ENCODE measurements around the gene RIMBP2.
"Not testable (repeated sequence)": the region's sequence is repeated elsewhere in the genome, so short reads cannot be mapped to it uniquely, and the experiment has no call there.

The RIMBP2 gene

DNA sequence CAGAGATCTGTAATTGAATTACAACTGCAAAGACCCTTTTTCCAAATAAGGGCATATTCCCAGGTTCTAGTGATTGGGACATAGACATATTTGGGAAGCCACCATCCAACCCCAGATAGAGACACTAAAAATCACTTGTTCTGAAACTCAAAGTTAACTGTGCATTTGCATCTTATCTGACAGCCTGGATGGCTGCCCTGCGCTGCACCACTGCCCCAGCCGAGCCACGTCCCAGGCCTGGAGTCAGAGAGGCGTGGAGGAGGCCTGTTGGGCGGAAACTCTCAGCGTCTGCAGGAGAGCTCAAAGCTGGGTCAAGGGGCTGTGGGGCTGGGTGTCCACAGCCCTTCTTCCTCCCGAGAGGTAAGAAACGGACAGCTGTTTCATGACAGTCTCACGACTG, 124.4 kb downstream of the RIMBP2 start:
- no peak for DNase-seq

DNA sequence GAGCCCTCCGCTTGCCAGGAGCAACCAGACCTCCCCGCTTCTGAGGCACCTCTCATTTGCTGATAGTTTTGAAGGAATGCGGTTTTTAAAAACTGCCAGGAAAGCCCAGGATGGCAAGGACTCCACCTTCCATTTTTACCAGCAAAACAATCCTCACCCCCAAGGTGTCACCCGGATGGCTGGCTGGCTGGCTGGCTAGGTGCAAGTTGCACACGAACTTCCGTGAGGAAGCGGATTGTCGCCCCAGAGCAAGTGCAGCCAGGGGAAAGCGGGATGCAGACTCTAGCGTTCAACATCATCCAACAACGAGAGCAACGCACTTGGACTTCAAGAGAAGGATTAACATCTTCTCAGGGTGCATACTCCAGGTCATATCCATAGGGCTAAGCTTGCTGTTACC, 125.4 kb downstream of the RIMBP2 start:
- no peak for DNase-seq

DNA sequence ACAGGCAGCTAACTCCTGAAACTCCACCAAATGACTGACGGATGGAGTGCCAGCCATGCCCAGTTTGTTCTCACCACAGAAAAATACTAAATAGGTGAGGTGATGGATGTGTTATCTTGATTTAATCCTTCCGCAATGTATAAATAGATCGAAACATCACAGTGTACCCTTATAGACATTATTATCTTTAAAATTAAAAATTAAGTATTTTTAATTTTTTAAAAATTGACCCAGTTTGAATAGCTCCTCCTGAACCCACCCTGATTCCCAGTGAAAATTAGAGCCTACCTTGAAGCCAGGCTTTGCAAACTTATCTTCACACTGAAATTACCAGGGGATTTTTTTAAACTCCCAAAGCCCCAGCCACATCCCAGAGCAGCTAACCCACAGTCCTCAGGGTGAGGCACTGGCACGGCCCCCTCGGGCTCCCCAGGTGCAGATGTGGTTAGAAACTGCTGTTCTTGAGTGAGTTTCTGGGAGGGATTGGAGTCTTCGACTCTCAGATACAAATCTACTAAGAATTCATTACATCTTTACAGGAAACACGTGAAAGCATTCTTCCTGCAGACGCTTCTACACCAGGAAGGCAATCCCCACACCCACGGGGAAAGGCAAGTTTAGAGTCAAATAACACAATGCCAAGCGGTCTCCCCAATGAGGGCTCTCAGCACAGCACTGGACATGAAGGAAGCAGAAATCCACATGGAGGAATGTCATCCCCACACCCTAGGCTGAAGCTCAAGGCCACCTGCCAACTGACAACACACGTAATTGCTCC, 126.4 kb downstream of the RIMBP2 start:
- no peak for DNase-seq

DNA sequence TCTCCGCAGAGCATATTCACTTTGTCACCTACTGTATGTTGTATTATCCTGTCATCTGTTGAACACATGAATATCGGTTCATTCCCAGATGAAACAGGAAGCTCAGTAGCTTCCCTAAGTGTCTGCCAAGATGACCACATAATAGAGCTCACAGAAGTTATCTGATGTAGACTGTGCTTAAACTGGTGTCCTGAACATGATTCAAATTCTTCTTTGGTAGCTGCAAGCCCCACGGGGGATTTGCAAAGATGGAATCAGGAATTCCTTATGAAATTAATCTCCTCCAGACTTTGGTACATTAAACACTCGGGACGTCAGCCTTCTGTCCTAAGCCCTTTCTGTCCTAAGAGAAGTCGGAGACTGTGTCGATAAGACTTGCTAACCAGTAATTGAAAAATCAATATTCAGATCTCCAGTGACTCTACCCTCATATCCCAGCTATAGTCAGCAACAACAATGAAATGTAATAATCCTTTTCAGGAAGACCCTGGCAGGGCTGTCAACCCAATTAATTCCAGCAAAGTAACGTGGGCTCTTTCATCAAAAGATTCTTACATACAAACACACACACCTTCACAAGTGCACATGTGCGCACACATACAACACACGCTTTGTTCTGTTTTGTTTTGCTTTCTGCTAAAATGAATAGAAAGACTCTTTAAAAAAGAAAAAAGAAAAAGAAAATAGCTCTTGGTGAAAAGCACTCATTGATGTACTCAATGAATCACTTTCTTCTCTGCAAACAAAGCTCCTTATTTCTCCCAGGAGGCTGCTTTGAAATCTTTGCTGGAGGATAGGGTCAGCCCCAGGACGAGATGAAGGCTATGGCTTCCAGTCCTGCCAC, 127.2 kb downstream of the RIMBP2 start:
- DNase-seq, result no peak

DNA sequence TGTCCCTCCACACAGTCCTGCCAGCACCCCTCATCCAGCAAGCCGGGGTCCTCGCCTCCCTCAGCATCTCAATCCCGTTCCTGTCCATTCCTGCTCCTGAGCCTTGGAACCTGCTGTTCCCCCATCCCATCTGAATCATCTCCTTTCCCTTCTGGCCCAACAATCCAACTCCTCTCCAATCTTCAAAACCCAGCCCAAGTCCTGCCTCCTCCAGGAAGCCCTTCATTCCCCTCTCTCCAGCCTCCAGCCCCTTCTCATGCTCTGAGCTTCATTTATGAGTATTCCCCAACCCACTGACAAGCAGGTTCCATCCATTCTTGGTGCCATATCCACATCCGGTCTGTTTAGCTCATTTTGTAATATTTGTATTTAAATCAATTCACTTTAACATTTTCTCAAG, 128.1 kb downstream of the RIMBP2 start:
- DNase-seq, result no peak

DNA sequence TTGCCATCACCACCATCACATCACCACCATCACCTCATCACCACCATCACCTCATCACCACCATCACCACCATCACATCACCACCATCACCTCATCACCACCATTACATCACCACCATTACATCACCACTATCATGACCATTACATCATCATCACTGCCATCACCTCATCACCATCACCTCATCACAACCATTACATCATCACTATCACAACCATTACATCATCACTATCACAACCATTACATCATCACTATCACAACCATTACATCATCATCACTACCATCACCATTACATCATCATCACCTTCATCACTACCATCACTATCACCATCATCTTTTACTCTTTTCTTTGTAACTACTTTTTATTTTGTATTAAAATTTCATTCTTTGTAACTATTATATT, 131.6 kb downstream of the RIMBP2 start:
- DNase-seq, result not testable (repeated sequence)

DNA sequence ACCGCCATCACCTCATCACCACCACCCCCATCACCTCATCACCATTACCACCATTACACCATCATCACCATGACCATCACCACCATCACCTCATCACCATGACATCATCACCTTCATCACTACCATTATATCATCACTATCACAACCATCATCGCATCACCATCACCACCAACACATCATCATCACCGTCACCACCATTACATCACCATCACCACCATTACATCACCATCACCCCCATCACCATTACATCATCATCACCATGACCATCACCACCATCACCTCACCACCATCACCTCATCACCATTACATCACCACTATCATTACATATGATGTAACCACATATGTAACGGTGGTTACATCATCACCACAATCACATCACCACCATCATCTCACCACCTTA, 132.3 kb downstream of the RIMBP2 start:
- DNase-seq, result no peak

DNA sequence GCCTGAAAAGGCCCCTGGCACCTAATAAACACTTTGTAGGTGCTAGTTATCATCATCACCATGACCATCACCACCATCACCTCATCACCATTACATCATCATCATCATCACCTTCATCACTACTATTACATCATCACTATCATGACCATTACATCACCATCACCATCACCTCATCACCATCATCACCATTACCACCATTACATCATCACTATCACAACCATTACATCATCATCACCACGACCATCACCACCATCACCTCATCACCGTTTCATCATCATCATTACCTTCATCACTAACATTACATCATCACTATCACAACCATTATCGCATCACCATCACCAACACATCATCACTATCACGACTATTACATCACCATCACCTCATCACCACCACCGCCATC, 132.8 kb downstream of the RIMBP2 start:
- no peak for DNase-seq

DNA sequence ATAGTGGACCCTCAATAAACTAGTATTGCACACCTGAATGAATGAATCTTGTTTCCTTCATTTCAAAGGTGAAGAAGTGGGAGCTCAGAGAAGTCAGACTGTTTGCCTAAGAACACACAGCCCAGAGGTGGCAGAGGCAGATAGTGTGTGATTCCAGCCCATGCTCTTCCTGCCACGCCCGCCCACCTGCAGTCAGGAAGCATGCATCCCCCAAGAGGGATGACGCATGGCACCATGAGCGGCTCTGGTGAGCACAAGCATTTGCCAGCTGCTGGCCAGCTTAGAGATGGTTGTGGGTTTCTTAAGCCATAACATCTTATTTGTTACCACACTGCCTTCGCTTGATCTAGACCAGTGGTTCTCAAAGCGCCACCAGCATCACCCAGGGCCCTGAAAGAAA, 133.8 kb downstream of the RIMBP2 start:
- DNase-seq, result no peak

DNA sequence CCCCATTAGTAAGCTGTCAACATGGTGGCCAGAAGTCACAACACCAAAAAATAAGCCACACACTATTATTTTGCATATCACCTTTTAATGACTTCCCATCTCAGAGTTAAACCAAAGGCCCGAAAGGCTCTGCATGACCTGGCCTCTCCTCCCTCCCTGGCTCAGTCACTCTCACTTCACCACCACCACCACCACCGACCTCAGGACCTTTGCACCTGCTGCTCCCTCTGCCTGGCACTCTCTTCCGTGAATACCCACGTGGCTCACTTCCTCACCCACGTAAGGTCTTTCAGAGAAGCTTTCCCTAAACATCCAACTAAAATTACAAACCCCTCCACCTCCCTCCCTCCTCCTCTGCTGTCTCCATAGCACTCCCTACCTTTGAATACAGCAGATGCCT, 134.3 kb downstream of the RIMBP2 start:
- DNase-seq, result no peak

DNA sequence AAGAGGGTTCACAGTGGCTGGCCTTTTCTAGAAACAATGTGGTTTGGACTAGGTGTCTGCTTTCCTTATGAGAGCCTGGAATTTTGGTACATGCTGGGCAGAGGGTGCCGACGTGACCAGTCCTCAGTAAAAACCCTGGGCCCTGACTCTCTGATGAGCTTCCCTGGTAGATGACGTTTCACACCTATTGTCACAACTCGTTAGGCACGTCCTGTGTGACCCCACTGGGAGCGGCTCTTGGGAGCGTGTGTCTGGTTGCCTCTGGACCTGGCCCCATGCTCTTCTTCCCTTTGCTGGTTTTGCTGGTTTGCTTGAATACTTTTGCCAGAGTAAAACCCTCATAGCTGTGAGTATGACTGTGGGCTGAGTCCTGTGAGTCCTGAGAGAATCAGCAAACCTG, 136.9 kb downstream of the RIMBP2 start:
- no peak for DNase-seq

DNA sequence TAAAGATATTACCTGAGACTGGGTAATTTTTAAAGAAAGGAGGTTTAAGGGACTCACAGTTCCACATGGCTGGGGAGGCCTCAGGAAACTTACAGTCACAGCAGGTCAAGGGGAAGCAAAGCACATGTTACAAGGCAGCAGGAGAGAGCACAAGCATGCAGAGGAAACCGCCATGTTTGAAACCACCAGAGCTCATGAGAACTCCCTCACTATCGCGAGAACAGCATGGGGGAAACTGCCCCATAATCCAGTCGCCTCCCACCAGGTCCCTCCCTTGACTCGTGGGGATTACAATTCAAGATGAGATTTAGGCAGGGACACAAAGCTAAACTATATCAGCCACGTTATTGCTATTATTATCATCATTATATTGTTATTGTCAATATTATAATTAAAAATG, 138.7 kb downstream of the RIMBP2 start:
- no peak for DNase-seq

DNA sequence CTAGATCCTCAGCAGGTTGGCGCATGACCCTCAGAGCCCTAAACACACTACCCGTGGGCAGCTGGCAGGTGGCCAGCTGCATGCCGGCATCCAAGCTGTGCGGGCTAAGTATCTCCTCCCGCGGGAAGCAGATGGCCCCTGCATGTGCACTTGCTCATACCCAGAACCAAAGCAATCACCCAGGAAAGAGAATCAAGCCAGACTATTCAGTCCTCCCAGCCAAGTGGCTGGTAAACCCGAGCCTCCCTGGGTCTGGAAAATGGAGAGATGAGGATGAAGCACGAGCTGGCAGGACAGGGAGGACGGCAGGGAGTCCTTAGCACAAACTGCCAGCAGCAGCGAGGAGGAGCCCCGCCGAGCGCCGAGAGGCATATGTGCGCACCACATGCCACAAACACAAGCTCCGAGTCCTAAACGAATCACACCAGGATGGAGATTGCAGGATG, 139.7 kb downstream of the RIMBP2 start:
- DNase-seq, result no peak

DNA sequence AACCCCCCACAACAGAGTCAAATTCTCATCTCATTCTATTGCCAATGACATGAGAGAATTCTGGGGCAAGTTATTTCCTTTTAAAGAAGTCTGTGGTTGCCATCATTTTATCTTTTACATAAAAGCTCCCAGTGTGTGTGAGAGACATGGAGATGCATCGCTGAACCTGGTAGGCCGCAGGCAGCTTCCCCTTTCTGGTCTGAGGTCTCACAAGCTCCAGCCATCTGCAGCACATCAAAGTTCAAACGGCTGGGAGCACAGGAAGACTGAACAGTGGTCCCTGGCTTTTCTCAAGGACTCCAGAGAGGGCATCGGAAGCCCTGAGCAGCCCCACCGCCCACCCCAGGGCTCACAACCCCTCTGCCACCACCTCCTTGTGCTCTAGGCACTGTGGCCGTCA, 141.7 kb downstream of the RIMBP2 start:
- no peak for DNase-seq

DNA sequence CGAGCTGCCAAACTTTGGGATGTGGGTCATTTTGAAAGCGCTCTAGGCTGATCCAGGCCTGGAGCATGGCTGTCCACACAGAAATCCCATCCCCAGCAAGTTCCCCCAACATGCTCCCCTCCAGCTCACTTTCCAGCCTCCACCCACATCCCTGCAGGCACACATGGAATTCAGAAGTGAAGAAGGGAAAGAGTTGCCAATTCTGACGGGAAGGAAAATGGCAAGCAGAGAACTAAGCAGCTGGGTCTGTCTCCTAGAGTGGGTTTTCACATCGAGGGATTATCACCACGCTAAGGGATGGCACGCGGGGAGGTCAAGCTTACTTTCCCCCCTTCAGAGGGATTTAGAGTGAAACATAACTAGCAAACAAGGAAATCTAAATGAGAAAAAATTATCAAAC, 142.3 kb downstream of the RIMBP2 start:
- no peak for DNase-seq

DNA sequence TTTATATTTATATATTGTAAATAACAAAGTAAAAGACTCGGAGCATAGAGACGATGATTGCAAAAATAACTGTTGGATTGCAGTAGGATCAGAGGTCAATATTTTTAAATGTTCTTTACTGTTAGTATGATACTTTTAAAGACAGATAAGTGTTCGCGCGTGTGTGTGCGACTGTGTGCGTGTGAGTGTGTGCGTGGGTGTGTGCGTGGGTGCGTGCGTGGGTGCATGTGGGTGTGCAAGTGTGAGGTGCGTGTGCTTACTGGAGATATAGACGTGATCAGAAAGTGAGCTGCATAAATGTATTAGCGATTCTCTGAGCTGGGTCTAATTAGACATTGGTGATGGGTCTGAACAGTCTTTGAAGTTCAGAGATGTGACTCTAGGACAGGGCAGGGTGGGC, 142.9 kb downstream of the RIMBP2 start:
- no peak for DNase-seq

DNA sequence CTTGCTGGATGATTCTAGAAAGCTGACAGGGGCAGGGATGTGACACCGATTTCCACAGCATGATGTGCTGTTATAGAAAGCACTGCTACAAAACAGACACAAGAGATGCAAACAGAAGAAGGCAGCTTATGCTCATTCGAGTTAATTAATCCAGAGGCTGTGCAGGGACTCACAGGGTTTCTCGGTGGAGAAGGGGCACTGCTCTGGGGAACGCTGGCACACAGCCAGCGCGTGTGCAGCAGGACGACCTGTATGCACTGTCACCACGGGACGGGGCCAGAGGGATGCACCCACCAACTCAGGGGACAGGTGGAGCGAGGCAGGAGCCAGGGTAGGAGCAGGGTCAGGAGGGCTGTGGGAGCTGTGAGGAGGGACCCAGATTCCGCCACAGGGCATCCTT, 143.5 kb downstream of the RIMBP2 start:
- DNase-seq, result no peak

DNA sequence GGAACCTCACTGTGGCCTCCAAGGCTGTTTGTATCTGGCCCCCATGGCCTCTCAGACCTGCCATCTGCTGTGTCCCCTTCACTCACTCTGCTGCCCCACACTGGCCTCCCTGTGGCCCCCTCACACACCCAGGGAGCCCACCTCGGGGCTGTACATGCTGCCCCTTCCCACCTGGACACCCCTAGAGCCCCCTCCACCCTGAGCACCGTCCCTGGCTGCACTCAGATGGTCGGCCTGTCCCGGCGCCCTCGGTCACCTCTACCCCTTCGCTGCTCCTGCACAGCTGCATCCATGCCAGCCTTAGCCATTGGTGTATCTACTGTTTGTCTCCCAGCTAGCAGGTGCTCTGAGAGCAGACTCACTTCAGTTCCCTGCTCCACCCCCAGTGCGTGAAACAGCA, 144.4 kb downstream of the RIMBP2 start:
- no peak for DNase-seq

DNA sequence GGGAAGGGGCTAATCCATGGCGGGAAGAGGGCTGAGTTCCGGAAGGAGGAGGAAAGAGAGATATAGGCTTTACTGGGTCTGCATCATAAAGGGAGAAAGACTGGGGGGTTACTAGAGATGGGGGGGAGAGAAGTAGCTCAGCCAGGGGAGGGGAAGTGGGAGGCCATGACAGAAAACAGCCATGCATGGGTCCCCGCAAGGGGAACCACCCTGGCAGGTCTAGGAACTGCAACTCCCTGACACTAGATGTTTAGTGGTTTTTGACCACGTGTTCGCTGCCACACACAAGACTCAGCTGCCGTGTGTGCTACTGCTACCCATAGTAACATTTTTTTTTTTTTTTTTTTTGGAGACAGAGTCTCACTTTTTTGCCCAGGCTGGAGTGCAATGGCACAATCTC, 145.0 kb downstream of the RIMBP2 start:
- DNase-seq, result no peak

DNA sequence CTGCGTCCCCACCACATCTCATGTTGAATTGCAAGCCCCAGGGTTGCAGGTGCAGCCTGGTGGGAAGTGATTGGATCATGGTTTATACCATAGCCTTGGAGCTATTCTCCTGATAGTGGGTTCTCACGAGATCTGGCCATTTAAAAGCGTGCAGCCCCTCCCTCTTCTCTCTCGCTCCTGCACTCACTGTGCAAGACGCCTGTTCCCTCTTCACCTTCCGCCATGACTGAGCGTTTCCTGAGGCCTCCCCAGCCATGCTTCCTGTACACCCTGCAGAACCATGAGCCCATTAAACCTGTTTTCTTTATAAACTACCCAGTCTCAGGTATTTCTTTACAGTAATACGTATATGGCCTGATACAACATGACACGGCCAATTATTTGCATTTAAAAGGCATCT, 146.6 kb downstream of the RIMBP2 start:
- DNase-seq, result no peak

DNA sequence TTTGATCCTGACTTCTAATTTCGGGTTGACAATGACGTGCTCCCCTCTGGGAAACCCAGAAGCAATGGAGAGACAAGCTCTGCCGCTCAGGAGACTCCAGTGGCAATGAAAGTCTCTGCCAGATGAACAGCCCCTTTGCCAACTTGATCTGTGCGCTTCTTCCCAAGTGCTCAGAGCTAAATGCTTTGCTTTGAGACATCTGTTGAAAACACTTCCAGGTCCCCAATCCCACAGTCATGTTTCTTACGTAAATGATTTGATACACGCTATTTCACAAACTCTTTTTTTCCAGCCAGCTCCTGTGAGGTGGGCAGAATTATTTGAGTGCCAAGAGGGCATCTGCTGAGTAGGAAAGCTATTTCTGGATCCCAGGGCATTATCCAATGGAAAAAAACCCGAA, 147.6 kb downstream of the RIMBP2 start:
- no peak for DNase-seq

DNA sequence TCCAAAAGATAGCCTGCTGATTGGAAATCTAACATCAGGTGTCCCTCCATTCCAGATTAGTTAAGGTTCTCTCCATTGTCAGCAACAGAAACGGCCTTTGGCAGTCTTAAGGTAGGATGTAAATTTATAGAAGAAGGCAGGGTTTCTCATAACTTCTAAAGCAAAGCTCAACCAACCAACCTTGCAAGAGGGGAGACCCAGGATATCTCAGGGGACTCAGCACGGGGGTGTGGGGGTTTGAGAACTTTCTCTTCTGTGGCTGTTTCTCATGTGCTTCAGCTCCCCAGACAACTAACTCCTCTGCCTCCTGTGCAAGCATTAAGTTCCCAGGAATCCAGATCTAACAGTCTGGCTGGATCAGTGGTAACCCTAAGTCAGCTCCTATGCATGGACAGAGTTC, 148.1 kb downstream of the RIMBP2 start:
- DNase-seq, result no peak

DNA sequence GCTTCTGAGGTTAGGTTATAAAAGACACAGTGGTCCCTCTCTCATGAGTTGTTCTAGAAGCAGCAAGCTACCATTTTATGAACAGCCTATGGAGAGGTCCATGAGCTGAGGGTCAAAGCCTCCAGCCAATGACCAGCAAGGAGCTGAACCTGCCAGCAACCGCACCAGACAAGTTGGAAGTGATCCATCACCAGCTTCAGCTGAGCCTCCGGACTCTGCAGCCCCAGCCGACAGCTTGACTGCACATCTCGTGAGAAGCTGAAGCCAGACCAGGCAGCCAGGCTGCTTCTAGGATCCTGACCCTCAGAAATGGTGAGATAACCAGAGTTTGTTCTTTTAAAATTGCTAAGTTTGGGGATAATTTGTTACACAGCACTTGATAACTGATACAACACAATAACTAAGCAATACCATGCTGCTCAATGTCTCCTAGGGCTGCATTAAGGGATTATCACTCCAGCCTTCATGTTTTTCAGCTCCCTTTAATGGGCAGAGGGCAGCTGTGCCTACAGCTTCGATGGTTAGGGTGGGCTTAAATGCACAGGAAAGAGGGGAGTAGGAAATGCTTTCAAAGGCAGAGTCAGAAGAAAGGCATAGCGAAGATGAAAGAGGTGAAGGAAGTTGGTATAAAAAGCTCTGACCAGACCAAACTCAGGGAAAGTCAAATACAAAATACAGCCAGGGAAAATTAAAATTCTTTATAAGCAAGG, 149.5 kb downstream of the RIMBP2 start:
- no peak for DNase-seq

DNA sequence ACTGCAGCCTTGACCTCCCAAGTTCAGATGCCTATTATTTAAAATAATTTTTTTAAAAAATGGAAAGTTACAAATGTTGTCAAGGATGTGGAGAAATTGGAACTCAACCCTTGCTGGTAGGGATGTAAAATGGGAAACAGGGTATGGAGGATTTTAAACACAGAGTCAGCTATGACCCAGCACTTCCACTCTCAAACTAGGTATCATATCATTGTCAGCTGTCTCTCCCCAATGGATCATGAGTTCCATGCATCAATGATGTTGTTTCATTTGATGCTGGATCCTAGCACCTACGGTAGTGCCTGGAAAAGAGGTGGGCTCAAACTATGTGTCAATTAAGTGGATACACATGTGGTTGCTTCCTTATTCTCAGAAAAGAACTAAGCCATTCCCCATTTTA, 150.9 kb downstream of the RIMBP2 start:
- DNase-seq, result no peak
